ENCODE data around the gene GRIA3. TPM values are rescaled to one million over a fixed set of nuclear protein-coding genes. Genes with fewer than 3 reads are reported as not detected.

Gene GRIA3
- total RNA-seq, 4 donors from 2014 or later = 0.60 to 2.3 (median 1.0) TPM

DNA sequence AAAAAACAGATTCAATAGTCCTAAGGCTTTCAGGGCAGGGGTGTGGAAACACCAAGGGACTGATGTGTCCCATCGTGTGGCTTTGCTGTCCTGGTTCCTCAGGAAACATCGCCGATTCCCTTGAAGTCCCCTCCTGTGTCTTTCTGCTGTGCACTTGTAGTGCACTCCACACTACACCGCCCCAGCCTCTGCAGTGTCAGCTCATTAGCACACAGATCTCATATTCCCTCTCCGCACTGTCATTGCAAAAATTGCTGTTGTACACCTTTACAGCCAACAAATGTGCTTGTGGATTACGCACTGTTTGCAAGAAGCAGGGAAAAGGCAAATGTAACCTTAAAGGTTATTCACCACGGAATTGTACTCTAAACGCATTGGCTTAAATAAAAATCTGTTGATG, 5.3 kb downstream of the GRIA3 start:
- no peak overlapping the region for H3K4me3 ChIP-seq
- H3K4me1 ChIP-seq = peaks cover 0 to 12% (median 0%) of the 10 kb centered on the region in 4 donors
- no peaks in the 10 kb centered on the region for H3K36me3 ChIP-seq
- H3K9me3 ChIP-seq = no peaks in the 10 kb centered on the region
- DNase-seq (ENCODE audit: low spot score in 2 of 2) = no peak
- 82 to 84% methylated on average over 8 of the region's 8 CpGs for WGBS, 2 donors
- TF ChIP-seq, protein P1, sequence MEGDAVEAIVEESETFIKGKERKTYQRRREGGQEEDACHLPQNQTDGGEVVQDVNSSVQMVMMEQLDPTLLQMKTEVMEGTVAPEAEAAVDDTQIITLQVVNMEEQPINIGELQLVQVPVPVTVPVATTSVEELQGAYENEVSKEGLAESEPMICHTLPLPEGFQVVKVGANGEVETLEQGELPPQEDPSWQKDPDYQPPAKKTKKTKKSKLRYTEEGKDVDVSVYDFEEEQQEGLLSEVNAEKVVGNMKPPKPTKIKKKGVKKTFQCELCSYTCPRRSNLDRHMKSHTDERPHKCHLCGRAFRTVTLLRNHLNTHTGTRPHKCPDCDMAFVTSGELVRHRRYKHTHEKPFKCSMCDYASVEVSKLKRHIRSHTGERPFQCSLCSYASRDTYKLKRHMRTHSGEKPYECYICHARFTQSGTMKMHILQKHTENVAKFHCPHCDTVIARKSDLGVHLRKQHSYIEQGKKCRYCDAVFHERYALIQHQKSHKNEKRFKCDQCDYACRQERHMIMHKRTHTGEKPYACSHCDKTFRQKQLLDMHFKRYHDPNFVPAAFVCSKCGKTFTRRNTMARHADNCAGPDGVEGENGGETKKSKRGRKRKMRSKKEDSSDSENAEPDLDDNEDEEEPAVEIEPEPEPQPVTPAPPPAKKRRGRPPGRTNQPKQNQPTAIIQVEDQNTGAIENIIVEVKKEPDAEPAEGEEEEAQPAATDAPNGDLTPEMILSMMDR (IDR thresholded peaks at IDR 0.05) = no peak
- TF ChIP-seq POLR2A (IDR thresholded peaks at IDR 0.05) (no peak), EP300 (IDR thresholded peaks at IDR 0.05) (no peak)
- peaks cover 0 to 12% of the 10 kb centered on the region in 2 donors for H3K27me3 ChIP-seq
- no peak overlapping the region for H3K27ac ChIP-seq

DNA sequence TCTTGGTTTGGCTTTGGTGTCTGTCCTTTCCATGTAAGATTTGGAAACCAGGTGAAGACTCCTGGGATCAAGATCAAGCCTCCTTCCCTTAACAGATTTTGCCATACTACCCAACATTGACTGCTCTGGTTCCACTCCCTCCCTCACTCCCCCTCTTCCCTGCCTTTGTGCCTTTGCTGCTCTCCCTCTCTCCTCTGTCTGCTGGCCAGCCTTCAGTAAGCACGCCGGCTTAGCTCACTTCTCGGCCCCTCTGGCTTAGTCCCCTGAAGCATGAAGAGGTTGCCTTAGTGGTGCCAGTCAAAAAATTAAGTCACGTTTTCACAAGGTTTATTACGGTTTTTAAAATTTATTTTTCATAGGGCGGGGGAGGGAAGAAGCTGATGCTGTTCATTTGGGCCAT, 6.0 kb downstream of the GRIA3 start:
- no peak for DNase-seq (ENCODE audit: low spot score in 2 of 2)
- H3K36me3 ChIP-seq = no peaks in the 10 kb centered on the region
- peaks cover 0 to 12% of the 10 kb centered on the region in 2 donors for H3K27me3 ChIP-seq
- no peaks in the 10 kb centered on the region for H3K9me3 ChIP-seq
- no peak overlapping the region for H3K4me3 ChIP-seq
- peaks cover 0 to 11% (median 0%) of the 10 kb centered on the region in 4 donors for H3K4me1 ChIP-seq
- TF ChIP-seq, protein P1 (IDR thresholded peaks at IDR 0.05) = no peak
- TF ChIP-seq POLR2A (IDR thresholded peaks at IDR 0.05) = no peak
- no peak for TF ChIP-seq EP300 (IDR thresholded peaks at IDR 0.05)
- 60 to 68% methylated on average over 6 of the region's 6 CpGs for WGBS, 2 donors
- H3K27ac ChIP-seq = no peak overlapping the region

DNA sequence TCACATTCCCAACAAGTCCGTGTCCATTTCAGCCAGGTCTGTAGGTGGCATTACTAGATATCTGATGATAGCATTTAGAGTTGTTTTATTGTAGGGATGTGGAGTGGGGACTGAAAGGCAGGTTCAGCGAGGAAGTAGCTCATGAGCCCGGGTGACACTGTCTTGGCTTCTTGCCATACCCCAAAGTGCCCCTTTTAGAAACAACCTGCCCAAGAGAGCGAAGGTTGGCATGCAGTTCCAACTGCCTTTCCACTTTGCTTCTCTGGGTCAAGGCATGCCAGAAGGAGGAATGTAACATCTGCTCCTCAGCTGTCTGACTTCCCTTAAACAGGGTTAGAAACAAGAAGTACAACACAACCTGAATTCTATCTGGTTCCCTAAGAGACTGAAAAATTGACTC, 9.0 kb downstream of the GRIA3 start:
- Histone ChIP-seq H3K36me3 (no peaks in the 10 kb centered on the region), H3K27ac (no peak overlapping the region), H3K4me3 (no peak overlapping the region), H3K4me1 (no peaks in the 10 kb centered on the region), H3K27me3 (no peaks in the 10 kb centered on the region), H3K9me3 (no peaks in the 10 kb centered on the region)
- TF ChIP-seq POLR2A (IDR thresholded peaks at IDR 0.05) (no peak), EP300 (IDR thresholded peaks at IDR 0.05) (no peak)
- TF ChIP-seq, protein P1 (IDR thresholded peaks at IDR 0.05) = no peak
- no peak for DNase-seq (ENCODE audit: low spot score in 2 of 2)
- 71 to 94% methylated on average over 4 of the region's 4 CpGs for WGBS, 2 donors

DNA sequence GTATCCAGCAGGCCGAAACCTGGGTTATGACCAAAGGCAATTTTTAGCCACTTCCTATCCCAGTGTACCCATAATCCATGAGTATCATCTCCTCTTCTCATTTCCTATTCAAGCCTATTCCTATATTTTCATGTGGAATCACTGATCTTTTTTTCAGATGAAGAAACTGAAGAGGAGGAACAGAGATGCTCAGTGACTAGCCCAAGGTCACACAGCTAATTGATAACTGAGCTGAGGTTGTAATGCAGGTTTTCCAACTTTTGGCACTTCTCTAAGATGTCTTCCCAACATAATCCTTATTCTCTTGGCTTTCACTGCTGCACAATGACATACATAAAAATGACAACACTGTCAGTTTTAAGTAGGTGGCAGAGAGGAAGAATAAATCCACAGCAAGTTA, 15.3 kb downstream of the GRIA3 start:
- H3K36me3 ChIP-seq = no peaks in the 10 kb centered on the region
- TF ChIP-seq EP300 (IDR thresholded peaks at IDR 0.05) (no peak), POLR2A (IDR thresholded peaks at IDR 0.05) (no peak)
- TF ChIP-seq, protein P1 (IDR thresholded peaks at IDR 0.05) = no peak
- H3K9me3 ChIP-seq = no peaks in the 10 kb centered on the region
- no peak overlapping the region for H3K4me3 ChIP-seq
- DNase-seq (ENCODE audit: low spot score in 2 of 2) = no peak
- 86 to 95% methylated on average over 1 of the region's 1 CpG for WGBS, 2 donors
- no peaks in the 10 kb centered on the region for H3K4me1 ChIP-seq
- H3K27ac ChIP-seq = no peak overlapping the region
- H3K27me3 ChIP-seq = no peaks in the 10 kb centered on the region

DNA sequence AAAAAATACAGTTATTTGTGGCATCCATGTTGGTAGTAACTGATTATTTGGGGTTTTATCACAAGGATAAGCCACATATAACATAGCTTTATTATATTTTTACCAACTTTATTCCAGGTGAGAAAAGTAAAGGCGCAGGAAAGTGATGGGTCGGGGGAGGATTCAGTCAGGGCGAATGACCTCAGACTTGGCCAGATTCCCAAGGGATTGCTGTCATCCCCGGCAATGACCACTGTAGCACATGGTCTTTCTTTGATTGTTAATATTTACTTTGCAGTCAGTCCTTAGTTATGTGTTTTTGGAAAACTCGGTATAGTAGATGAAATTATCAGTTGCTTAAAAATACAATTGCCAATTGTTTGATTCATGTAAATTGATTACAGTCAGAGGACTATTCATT, 17.6 kb downstream of the GRIA3 start:
- H3K4me1 ChIP-seq = no peaks in the 10 kb centered on the region
- TF ChIP-seq EP300 (IDR thresholded peaks at IDR 0.05) (no peak), POLR2A (IDR thresholded peaks at IDR 0.05) (no peak)
- TF ChIP-seq, protein P1 (IDR thresholded peaks at IDR 0.05) = no peak
- H3K27ac ChIP-seq = no peak overlapping the region
- no peaks in the 10 kb centered on the region for H3K36me3 ChIP-seq
- H3K27me3 ChIP-seq = no peaks in the 10 kb centered on the region
- 52 to 65% methylated on average over 5 of the region's 5 CpGs for WGBS, 2 donors
- DNase-seq (ENCODE audit: low spot score in 2 of 2) = no peak
- H3K4me3 ChIP-seq = no peak overlapping the region
- no peaks in the 10 kb centered on the region for H3K9me3 ChIP-seq
